Loucy (cell line): Measurements from ENCODE around the gene FMNL2.

Source experiments
- CTCF ChIP-seq: fragments of 200-600 bp; sonication (generic); conservative IDR thresholded peaks from 2 replicates; pipeline ENCODE4 v1.5.1; 2014; ENCODE audit warnings: mild to moderate bottlenecking, antibody characterized with exemption, low read length
- EZH2phosphoT487 ChIP-seq: fragments of 200-600 bp; IDR thresholded peaks from 2 replicates; pipeline ENCODE4 v1.6.1; 2018; ENCODE audit warnings: antibody characterized with exemption, mild to moderate bottlenecking, moderate library complexity, borderline replicate concordance

- TF ChIP-seq CTCF (no peak), EZH2phosphoT487 (no peak)
These were observed 358.1 kb downstream of the FMNL2 start for GRCh38 chr2:152693033-152693432.
